Osteoblast (primary cell): ENCODE data around the gene JPH2. TPM values are rescaled to one million over a fixed set of nuclear protein-coding genes. Genes with fewer than 3 reads are reported as not detected.
A peak's percentile ranks its signal among the peaks of the same experiment; 100 is the strongest.

Source experiments
- DNase-seq: peaks from one replicate; pipeline ENCODE4 v3.0.0; 2011; ENCODE audit warnings: low spot score, mixed read lengths; ENCODE audit not compliant: insufficient read length; ENCODE audit errors: missing footprints
- H2AFZ ChIP-seq: 2 replicates; pipeline ENCODE4 v1.6.0; 2011; ENCODE audit warnings: mild to moderate bottlenecking, low read length
- H3K27ac ChIP-seq: 2 replicates; pipeline ENCODE4 v1.5.1; 2011; ENCODE audit warnings: mild to moderate bottlenecking, low read depth, low read length, moderate library complexity
- H3K27me3 ChIP-seq: 2 replicates; pipeline ENCODE4 v1.6.0; 2012; ENCODE audit warnings: mild to moderate bottlenecking, control low read depth, inconsistent platforms, low read length, moderate library complexity; ENCODE audit not compliant: insufficient read depth
- H3K36me3 ChIP-seq: 2 replicates; pipeline ENCODE4 v1.5.1; 2011; ENCODE audit warnings: mild to moderate bottlenecking, low read length, control low read depth, moderate library complexity; ENCODE audit not compliant: insufficient read depth
- H3K4me1 ChIP-seq: 2 replicates; pipeline ENCODE4 v1.5.1; 2011; ENCODE audit warnings: mild to moderate bottlenecking, low read length, control low read depth, moderate library complexity; ENCODE audit not compliant: insufficient read depth
- H3K4me2 ChIP-seq: 2 replicates; pipeline ENCODE4 v1.6.0; 2011; ENCODE audit warnings: mild to moderate bottlenecking, low read length; ENCODE audit not compliant: insufficient read depth
- H3K4me3 ChIP-seq: fragments of 200-600 bp; sonication (generic); 3 replicates; pipeline ENCODE4 v1.5.1; 2012; ENCODE audit warnings: mild to moderate bottlenecking, low read length, inconsistent platforms; ENCODE audit not compliant: insufficient read depth
- H3K79me2 ChIP-seq: 2 replicates; pipeline ENCODE4 v1.6.0; 2012; ENCODE audit warnings: mild to moderate bottlenecking, low read length, control low read depth, inconsistent platforms; ENCODE audit not compliant: insufficient read depth
- H3K9me3 ChIP-seq: 2 replicates; pipeline ENCODE4 v1.5.1; 2011; ENCODE audit warnings: low read depth, low read length, control low read depth
- H4K20me1 ChIP-seq: 2 replicates; pipeline ENCODE4 v1.6.0; 2012; ENCODE audit warnings: mild to moderate bottlenecking, low read length, control low read depth; ENCODE audit not compliant: insufficient read depth
- CTCF ChIP-seq: IDR thresholded peaks from 2 replicates; pipeline ENCODE4 v1.5.1; 2011; ENCODE audit warnings: mild to moderate bottlenecking, low read depth, low read length, moderate library complexity; ENCODE audit errors: extremely low read depth
- total RNA-seq: library from RNA; depleted of rRNA; stranded (reverse); fragments of >200 nt; gene quantifications from 2 replicates; pipeline ENCODE4 v1.2.3, GENCODE V29; 2012

The JPH2 gene
- total RNA-seq, 1 donor: 2.2 TPM

- TF ChIP-seq CTCF: peak; percentile 73
- no peak overlapping the region for H3K27ac ChIP-seq
- H3K4me1 ChIP-seq: peaks cover 2% of the 10 kb centered on the region
- H3K4me3 ChIP-seq: no peak overlapping the region
- no peaks in the 10 kb centered on the region for H3K9me3 ChIP-seq
- DNase-seq: peak; percentile 80
- H4K20me1 ChIP-seq: no peaks in the 10 kb centered on the region
- no peaks in the 10 kb centered on the region for H3K79me2 ChIP-seq
- H3K27me3 ChIP-seq: peaks cover 3% of the 10 kb centered on the region
- H3K36me3 ChIP-seq: no peaks in the 10 kb centered on the region
- H2AFZ ChIP-seq: peak overlapping the region; percentile 44
- H3K4me2 ChIP-seq: peak overlapping the region; percentile 45
Observed at GRCh38 chr20:44092551-44093248, 94.3 kb downstream of the JPH2 start.

DNA sequence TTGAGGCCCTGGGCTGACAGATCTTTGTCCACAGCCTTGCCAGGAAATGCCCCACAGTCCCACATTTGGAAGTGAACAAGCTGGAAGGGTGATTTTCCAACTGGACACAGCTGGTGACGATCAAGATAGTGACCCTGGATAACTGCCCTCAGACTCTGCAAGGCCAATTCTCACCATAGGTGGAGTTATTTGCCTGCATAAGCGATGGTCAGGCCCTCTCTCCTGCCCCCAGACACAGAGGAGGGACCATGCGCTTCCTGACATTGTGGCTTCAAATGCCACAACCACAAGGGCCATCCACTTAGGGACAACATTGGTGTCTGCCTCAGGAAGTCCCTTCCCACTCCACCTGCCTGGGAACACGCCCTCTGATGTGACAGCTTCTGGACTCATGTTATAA is 96.0 kb downstream of the JPH2 start:
- H2AFZ ChIP-seq: no peak overlapping the region
- H3K79me2 ChIP-seq: no peaks in the 10 kb centered on the region
- DNase-seq: no peak
- H3K4me1 ChIP-seq: peaks cover 2% of the 10 kb centered on the region
- H3K9me3 ChIP-seq: no peaks in the 10 kb centered on the region
- H3K4me3 ChIP-seq: no peak overlapping the region
- H3K27ac ChIP-seq: no peak overlapping the region
- peaks cover 3% of the 10 kb centered on the region for H3K27me3 ChIP-seq
- TF ChIP-seq CTCF: no peak
- H3K36me3 ChIP-seq: no peaks in the 10 kb centered on the region
- no peaks in the 10 kb centered on the region for H4K20me1 ChIP-seq
- no peak overlapping the region for H3K4me2 ChIP-seq

- Histone ChIP-seq H4K20me1 (no peaks in the 10 kb centered on the region), H3K27me3 (peaks cover 3% of the 10 kb centered on the region), H3K4me1 (peaks cover 2% of the 10 kb centered on the region), H3K79me2 (no peaks in the 10 kb centered on the region), H2AFZ (peak overlapping the region; percentile 70), H3K9me3 (no peaks in the 10 kb centered on the region), H3K36me3 (no peaks in the 10 kb centered on the region), H3K27ac (no peak overlapping the region), H3K4me3 (no peak overlapping the region), H3K4me2 (peak overlapping the region; percentile 51)
- DNase-seq: no peak
- TF ChIP-seq CTCF: no peak
Observed at GRCh38 chr20:44089987-44090674, 96.9 kb downstream of the JPH2 start.

GRCh38 chr20:44087857-44088120 is 99.2 kb downstream of the JPH2 start:
- TF ChIP-seq CTCF: no peak
- Histone ChIP-seq H3K4me2 (no peak overlapping the region), H2AFZ (no peak overlapping the region), H3K79me2 (no peaks in the 10 kb centered on the region), H4K20me1 (no peaks in the 10 kb centered on the region), H3K4me1 (peaks cover 8% of the 10 kb centered on the region), H3K27ac (no peak overlapping the region), H3K9me3 (no peaks in the 10 kb centered on the region), H3K4me3 (no peak overlapping the region), H3K27me3 (no peaks in the 10 kb centered on the region), H3K36me3 (no peaks in the 10 kb centered on the region)
- no peak for DNase-seq
